ENCODE results near the gene GREB1L. TPM values are rescaled to one million over a fixed set of nuclear protein-coding genes. Genes with fewer than 3 reads are reported as not detected.

GREB1L gene
- total RNA-seq, 1 experiment from 2014 or later: 75.4 TPM

GRCh38 chr18:21454725-21455124 is 212.7 kb downstream of the GREB1L start:
- DNase-seq: no peak
- H3K4me3 Mint-ChIP-seq (ENCODE audit: unreplicated experiment): no peak overlapping the region
- H3K27me3 Mint-ChIP-seq (ENCODE audit: insufficient read depth, unreplicated experiment): no peaks in the 10 kb centered on the region
- H3K4me1 ChIP-seq: no peaks in the 10 kb centered on the region
- BruUV-seq (replicated peaks): no TSS peak
- CTCF ChIA-PET: interaction anchor here (0.7 kb wide), 1 partner anchor 39 kb away, joined by 3 read pairs; no protein-coding TSS in a partner anchor
- POLR2A ChIA-PET: no interaction called here
- H3K9me3 ChIP-seq: no peaks in the 10 kb centered on the region; the same call in 1 of the 2 replicates
- H3K27ac Mint-ChIP-seq (ENCODE audit: unreplicated experiment): no peak overlapping the region
- no peaks in the 10 kb centered on the region for H3K27me3 ChIP-seq (replicated peaks; ENCODE audit: control insufficient read depth, insufficient read depth, low read length)
- no peak overlapping the region for H3K4me3 ChIP-seq (ENCODE audit: low read depth, low read length)
- intact Hi-C loops (cut with micrococcal nuclease; ENCODE audit: unreplicated experiment): no loop called here
- H3K9me3 Mint-ChIP-seq (ENCODE audit: unreplicated experiment): no peaks in the 10 kb centered on the region
- TF ChIP-seq CTCF (IDR thresholded peaks at IDR 0.05; ENCODE audit: insufficient read depth in 1 of 2, low read depth in 1 of 2, low read length in 1 of 2, severe bottlenecking in 1 of 2, unreplicated experiment in 1 of 2): no peak
- no peaks in the 10 kb centered on the region for H3K4me1 Mint-ChIP-seq (ENCODE audit: low read depth, unreplicated experiment)
- H3K36me3 ChIP-seq (ENCODE audit: control insufficient read depth, insufficient read depth, low read length): peaks cover 2% of the 10 kb centered on the region; the same call in 1 of the 2 replicates
- peaks cover 63% of the 10 kb centered on the region for H3K36me3 Mint-ChIP-seq (ENCODE audit: insufficient read depth, unreplicated experiment)

- ChIA-PET POLR2A (no interaction called here), CTCF (no interaction called here)
- no peaks in the 10 kb centered on the region for H3K4me1 ChIP-seq
- H3K36me3 ChIP-seq (ENCODE audit: control insufficient read depth, insufficient read depth, low read length): no peaks in the 10 kb centered on the region; the same call in 1 of the 2 replicates
- no peak for DNase-seq
- intact Hi-C loops (cut with micrococcal nuclease; ENCODE audit: unreplicated experiment): no loop called here
- H3K27me3 Mint-ChIP-seq (ENCODE audit: insufficient read depth, unreplicated experiment): no peaks in the 10 kb centered on the region
- H3K4me1 Mint-ChIP-seq (ENCODE audit: low read depth, unreplicated experiment): no peaks in the 10 kb centered on the region
- no TSS peak for BruUV-seq (replicated peaks)
- H3K27me3 ChIP-seq (replicated peaks; ENCODE audit: control insufficient read depth, insufficient read depth, low read length): no peaks in the 10 kb centered on the region
- H3K4me3 ChIP-seq (ENCODE audit: low read depth, low read length): no peak overlapping the region
- H3K27ac Mint-ChIP-seq (ENCODE audit: unreplicated experiment): no peak overlapping the region
- peaks cover 68% of the 10 kb centered on the region for H3K36me3 Mint-ChIP-seq (ENCODE audit: insufficient read depth, unreplicated experiment)
- no peak overlapping the region for H3K4me3 Mint-ChIP-seq (ENCODE audit: unreplicated experiment)
- TF ChIP-seq CTCF (IDR thresholded peaks at IDR 0.05; ENCODE audit: insufficient read depth in 1 of 2, low read depth in 1 of 2, low read length in 1 of 2, severe bottlenecking in 1 of 2, unreplicated experiment in 1 of 2): no peak
- no peaks in the 10 kb centered on the region for H3K9me3 Mint-ChIP-seq (ENCODE audit: unreplicated experiment)
- no peaks in the 10 kb centered on the region; the same call in 1 of the 2 replicates for H3K9me3 ChIP-seq
Observed at GRCh38 chr18:21456428-21457178, 214.6 kb downstream of the GREB1L start.

- TF ChIP-seq CTCF (IDR thresholded peaks at IDR 0.05; ENCODE audit: insufficient read depth in 1 of 2, low read depth in 1 of 2, low read length in 1 of 2, severe bottlenecking in 1 of 2, unreplicated experiment in 1 of 2): no peak
- BruUV-seq (replicated peaks): no TSS peak
- ChIA-PET POLR2A (no interaction called here), CTCF (no interaction called here)
- intact Hi-C loops (cut with micrococcal nuclease; ENCODE audit: unreplicated experiment): no loop called here
- Mint-ChIP-seq H3K27me3 (ENCODE audit: insufficient read depth, unreplicated experiment) (no peaks in the 10 kb centered on the region), H3K4me1 (ENCODE audit: low read depth, unreplicated experiment) (no peaks in the 10 kb centered on the region), H3K4me3 (ENCODE audit: unreplicated experiment) (no peak overlapping the region), H3K9me3 (ENCODE audit: unreplicated experiment) (no peaks in the 10 kb centered on the region), H3K36me3 (ENCODE audit: insufficient read depth, unreplicated experiment) (peaks cover 68% of the 10 kb centered on the region), H3K27ac (ENCODE audit: unreplicated experiment) (no peak overlapping the region)
- Histone ChIP-seq H3K27me3 (replicated peaks; ENCODE audit: control insufficient read depth, insufficient read depth, low read length) (no peaks in the 10 kb centered on the region), H3K9me3 (no peaks in the 10 kb centered on the region; the same call in 1 of the 2 replicates), H3K36me3 (ENCODE audit: control insufficient read depth, insufficient read depth, low read length) (no peaks in the 10 kb centered on the region), H3K4me3 (ENCODE audit: low read depth, low read length) (no peak overlapping the region), H3K4me1 (no peaks in the 10 kb centered on the region)
- no peak for DNase-seq
Observed at GRCh38 chr18:21457179-21457535, 215.1 kb downstream of the GREB1L start.

Data from Caco-2 (cell line).